Measurements from ENCODE around the gene ATP7B. TPM values are rescaled to one million over a fixed set of nuclear protein-coding genes. Genes with fewer than 3 reads are reported as not detected.

ATP7B gene
- total and polyA plus RNA-seq, 2 of the 4 experiments (the other 2 are of a cell fraction): 2.7 to 2.9 TPM

GRCh38 chr13:51906581-51906980 is 104.7 kb downstream of the ATP7B start:
- Histone ChIP-seq H3K4me1 (ENCODE audit: control insufficient read depth, insufficient read depth, low read length) (no peaks in the 10 kb centered on the region), H2AK9ac (replicated peaks; ENCODE audit: low read depth, low read length, poor library complexity) (no peak overlapping the region), H3K27me3 (ENCODE audit: control insufficient read depth, insufficient read depth, low read length) (peaks cover 13% of the 10 kb centered on the region), H2BK15ac (ENCODE audit: low read depth, low read length) (no peak overlapping the region), H3K79me1 (ENCODE audit: low read depth in 1 of 2, low read length in 2 of 2) (no peaks in the 10 kb centered on the region), H4K5ac (ENCODE audit: low read depth, low read length) (no peak overlapping the region), H2AFZ (replicated peaks; ENCODE audit: low read length, poor library complexity) (no peak overlapping the region), H3K4ac (ENCODE audit: low read depth, low read length) (no peak overlapping the region), H2BK120ac (ENCODE audit: low read depth, low read length) (no peak overlapping the region), H4K91ac (ENCODE audit: insufficient read depth, low read depth, low read length) (no peak overlapping the region), H4K20me1 (ENCODE audit: insufficient read depth, low read length) (no peaks in the 10 kb centered on the region), H3K18ac (ENCODE audit: low read depth, low read length) (no peak overlapping the region), H3K9me1 (ENCODE audit: insufficient read depth, low read length) (no peaks in the 10 kb centered on the region), H3K56ac (ENCODE audit: extremely low read depth, insufficient read depth, low read length) (no peak overlapping the region), H3K9me3 (ENCODE audit: control insufficient read depth, insufficient read depth, low read length) (no peaks in the 10 kb centered on the region), H4K8ac (ENCODE audit: low read depth in 2 of 2, low read length in 2 of 2) (no peak overlapping the region), H3K4me3 (ENCODE audit: insufficient read depth, low read depth, low read length) (no peak overlapping the region), H2BK20ac (ENCODE audit: low read depth, low read length) (no peak overlapping the region), H3K36me3 (ENCODE audit: control insufficient read depth, insufficient read depth, low read length) (no peaks in the 10 kb centered on the region), H2BK5ac (ENCODE audit: low read depth, low read length, poor library complexity, severe bottlenecking) (no peak overlapping the region), H2AK5ac (ENCODE audit: low read depth, low read length) (no peak overlapping the region), H3K14ac (replicated peaks; ENCODE audit: low read depth, low read length) (no peak overlapping the region), H3K4me2 (ENCODE audit: low read depth, low read length) (no peak overlapping the region), H3K9ac (ENCODE audit: low read depth, low read length) (no peak overlapping the region), H3K23ac (ENCODE audit: low read depth, low read length) (no peak overlapping the region), H3K27ac (ENCODE audit: insufficient read depth, low read length) (no peak overlapping the region)
- in situ Hi-C loops (cut with MboI; ENCODE audit: low sequenced_read_pairs): no loop called here
- BruUV-seq (replicated peaks): no TSS peak
- 0% methylated on average over 1 of the region's 3 CpGs; no CpG with 5 or more reads in 1 of the 2 experiments for WGBS, 2 experiments (ENCODE audit: extremely low coverage in 2 of 2, insufficient read length in 1 of 2)
- dilution Hi-C loops (cut with HindIII; ENCODE audit: low sequenced_read_pairs, unreplicated experiment): no loop called here
- intact Hi-C loops (cut with micrococcal nuclease): no loop called here
- TF ChIP-seq FOS (IDR thresholded peaks at IDR 0.05; ENCODE audit: low read depth, low read length) (no peak), MAFK (IDR thresholded peaks at IDR 0.05; ENCODE audit: low read depth, low read length) (no peak), RFX5 (IDR thresholded peaks at IDR 0.05; ENCODE audit: low read depth, low read length) (no peak), MAZ (IDR thresholded peaks at IDR 0.05; ENCODE audit: borderline replicate concordance, low read depth, low read length) (no peak), SMC3 (IDR thresholded peaks at IDR 0.05; ENCODE audit: low read depth, low read length) (no peak)
- no peak for DNase-seq
- ChIA-PET CTCF (no interaction called here), POLR2A (ENCODE audit: unreplicated experiment) (no interaction called here)
- no peak for ATAC-seq (ENCODE audit: low read depth)

Data from IMR-90 (cell line).